Measurements from ENCODE around the gene BRINP1.

BRINP1 gene

DNA sequence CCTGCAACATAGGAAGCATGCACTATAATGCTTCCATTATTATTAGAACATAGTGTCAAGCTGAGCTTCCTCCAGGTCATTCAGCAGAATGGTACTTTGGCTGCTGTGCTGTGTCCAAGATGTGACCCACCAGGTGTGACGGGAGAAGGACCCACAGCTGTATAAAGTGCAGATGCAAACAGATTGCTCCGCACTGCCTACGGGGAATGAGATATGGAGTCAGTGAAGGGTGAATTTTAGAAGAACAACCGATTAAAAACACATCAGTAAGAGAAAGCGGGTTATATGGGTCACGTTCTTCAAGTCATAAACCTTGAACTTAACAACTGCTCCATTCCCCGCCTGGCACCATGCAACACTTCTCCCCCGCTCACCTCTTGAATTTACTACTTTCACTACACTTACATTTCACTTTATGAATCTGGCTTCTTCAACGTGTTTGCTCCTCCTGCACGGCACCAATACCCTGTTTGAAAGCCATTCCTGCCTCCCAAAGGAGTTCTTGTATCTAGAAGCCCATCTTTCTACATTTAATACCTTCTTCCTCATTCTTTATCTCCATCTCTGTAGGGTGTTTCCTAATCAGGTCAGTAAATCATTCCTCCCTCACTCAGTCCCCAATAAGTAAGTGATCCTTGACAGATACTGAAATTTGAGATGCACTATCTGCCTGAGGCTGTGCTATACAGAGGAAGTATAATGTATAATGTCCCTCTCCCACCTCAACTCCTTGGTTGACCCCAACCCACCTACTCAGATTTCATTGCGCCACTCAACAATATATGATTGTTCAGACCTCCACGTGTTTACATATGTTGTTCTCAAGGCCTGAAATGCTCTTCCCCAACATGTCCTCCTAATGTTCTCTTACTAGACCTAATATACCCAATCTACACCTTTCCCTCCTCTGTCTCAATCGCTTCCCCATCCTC, 25.9 kb downstream of the BRINP1 start:
- no peak for DNase-seq

DNA sequence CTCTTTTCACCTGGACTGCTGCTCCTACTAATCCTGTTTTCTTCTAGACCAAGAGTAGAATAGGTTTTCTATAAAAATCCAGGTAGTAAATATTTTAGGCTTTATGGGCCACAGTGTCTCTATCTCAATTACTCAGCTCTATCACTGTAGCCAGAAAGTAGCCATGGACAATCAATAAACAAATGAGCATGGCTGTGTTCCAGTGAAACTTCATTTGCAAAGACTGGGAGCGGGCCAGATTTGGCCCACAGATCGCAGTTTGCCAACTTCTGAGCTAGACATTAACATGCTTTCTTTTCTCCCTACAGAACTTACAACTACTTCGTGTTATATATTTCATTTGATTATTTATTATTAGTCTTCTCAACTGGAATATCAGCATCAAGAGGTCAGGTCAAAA, 30.2 kb downstream of the BRINP1 start:
- no peak for DNase-seq

DNA sequence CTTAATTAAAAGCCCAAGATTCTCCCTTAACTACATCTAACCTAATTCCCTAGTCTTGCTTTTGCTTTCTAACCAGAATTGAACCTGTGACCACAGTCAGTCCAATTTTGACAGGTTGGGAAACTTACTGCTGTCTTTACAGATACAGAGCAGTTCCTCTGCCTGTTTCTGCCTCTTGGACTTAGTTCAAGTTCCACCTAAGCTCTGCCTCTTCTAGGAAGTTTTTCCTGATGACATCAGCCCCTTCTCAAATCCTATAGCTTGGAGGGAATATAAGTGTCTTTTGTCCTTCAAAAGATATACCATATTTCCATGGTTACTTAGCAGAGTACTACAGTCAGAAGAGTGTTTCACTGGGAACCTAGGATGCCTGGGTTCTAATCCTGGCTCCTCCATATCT, 31.7 kb downstream of the BRINP1 start:
- DNase-seq, result no peak

GRCh38 chr9:119334745-119335144, 34.5 kb downstream of the BRINP1 start:
- DNase-seq, result no peak

- DNase-seq, result no peak
These were observed 35.6 kb downstream of the BRINP1 start for GRCh38 chr9:119333507-119334229.

DNA sequence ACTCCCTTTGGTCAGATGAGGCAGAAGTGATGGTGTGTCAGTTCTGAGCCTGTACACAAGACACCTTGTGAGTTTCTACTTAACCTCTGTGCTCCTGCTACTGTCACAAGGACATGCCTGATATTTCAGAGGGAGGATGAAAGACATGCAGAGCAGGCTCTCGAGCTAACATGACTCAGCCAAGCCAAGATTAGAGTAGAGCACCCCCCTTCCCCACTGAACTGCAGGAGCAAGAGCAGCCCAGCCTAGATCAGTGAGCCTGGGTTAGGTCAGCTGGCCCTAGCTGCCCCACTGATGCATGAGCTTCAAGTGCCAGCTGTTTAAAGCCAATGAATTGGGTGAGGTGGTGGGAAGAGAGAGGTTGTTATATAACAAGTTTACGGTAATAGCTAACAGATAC, 36.7 kb downstream of the BRINP1 start:
- no peak for DNase-seq

DNA sequence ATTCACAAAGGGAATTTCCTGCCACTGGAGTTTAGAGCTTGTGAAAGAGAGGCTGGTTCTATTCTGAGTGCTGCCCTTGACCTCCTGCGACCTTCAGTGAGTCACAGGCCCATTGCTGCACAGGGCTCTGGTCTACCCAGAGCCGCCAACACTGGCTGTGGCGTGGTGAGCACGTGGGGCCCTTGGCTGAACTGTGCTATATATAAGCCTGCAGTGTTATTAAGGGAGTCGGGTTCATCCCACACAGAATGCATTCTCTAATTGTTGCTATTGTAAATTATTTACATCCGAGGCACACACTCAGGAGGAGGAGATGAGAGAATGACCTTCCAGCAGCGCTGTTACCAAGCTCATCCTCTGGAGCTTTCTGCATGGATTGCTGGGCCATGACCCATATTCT, 47.1 kb downstream of the BRINP1 start:
- DNase-seq, result peak; percentile 20

GRCh38 chr9:119318371-119318770, 50.9 kb downstream of the BRINP1 start:
- DNase-seq, result no peak

- no peak for DNase-seq
These were observed 55.4 kb downstream of the BRINP1 start for GRCh38 chr9:119313846-119314245.

DNA sequence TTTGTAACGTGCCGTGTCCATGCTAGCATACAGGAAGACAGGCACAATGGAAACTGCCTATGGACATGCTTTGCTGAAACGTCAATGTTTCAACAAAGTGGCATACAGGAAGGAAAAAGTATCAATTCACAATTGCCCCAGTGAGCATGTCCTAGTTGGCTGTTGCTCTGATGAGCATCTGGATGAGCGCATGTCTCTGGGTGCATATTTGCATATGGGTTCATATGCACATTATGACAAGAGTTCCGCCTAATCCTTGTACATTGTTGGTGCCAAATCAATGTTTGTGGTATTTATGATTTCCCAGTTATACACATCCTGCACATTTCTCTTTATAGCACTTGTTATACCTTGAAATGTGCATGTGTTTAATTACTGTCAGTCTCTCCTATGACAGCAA, 58.5 kb downstream of the BRINP1 start:
- DNase-seq, result no peak

DNA sequence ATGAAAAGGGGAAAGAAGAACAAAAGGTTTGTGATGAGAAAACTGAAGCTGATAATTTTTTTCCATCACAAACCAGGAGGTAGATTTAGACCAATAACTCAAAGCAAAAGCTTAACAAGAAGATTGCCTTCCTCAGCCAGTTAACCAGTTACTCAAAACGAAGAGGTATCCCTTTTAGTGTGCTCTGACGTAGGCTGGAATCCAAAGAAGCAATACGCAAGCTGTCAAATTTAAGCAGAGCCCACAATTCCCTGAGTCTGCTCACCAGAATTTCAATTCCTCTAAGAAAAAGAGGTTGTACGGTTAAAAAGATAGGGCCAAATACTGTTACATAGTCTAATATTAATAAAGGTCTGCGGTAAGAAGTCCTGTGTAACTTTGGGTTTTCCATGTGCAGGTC, 61.8 kb downstream of the BRINP1 start:
- DNase-seq, result no peak

DNA sequence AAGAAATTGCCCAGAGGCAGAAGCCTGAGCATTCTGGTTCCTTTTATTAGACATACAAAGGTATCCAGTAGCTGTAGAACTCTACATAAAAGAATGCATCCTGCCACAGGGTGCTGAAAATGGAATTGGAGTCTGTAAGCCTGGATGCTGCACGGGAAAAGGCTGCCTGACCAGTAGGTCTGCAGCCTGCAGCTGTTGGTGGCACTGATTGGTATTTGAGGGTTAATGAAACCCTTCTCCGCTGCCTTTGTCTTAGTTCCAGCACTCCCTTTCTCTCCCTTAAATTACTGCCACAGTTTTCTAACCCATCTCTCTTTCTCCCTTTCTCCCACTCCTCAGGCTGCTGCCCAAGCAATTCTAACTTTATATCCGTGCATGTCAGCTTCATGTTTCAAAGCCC, 64.7 kb downstream of the BRINP1 start:
- no peak for DNase-seq

DNA sequence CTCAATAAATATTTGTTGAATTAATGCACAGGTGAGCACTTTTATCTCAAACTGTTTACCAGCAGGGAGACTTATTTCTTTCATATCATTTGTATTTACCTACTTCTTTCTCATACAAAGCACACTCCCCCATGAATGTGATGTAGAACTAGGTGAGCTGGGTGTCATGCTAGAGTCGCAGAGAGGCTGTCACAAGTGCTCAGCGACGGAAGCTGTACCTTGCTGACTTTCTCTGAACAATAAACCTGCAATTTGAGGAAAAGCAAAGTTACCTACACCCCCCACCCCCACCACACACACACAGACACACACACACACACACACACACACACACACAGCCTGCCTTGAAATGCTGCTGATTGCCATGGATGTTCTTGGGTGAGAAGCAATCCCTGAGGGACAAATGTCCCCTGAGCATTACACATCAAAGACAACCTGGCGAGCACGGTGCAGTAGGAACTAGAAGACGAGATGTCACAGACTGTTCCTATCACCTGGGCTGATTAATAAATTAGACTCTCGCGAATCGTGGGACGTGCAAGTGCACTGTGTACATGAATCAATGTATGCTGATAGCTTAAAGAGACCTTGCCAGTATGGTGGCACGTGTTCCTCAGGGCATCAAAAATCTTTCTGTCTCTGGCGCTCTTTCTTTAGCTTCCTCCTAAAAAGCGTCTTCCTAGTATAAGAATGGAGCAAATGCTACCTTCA, 66.1 kb downstream of the BRINP1 start:
- no peak for DNase-seq

DNA sequence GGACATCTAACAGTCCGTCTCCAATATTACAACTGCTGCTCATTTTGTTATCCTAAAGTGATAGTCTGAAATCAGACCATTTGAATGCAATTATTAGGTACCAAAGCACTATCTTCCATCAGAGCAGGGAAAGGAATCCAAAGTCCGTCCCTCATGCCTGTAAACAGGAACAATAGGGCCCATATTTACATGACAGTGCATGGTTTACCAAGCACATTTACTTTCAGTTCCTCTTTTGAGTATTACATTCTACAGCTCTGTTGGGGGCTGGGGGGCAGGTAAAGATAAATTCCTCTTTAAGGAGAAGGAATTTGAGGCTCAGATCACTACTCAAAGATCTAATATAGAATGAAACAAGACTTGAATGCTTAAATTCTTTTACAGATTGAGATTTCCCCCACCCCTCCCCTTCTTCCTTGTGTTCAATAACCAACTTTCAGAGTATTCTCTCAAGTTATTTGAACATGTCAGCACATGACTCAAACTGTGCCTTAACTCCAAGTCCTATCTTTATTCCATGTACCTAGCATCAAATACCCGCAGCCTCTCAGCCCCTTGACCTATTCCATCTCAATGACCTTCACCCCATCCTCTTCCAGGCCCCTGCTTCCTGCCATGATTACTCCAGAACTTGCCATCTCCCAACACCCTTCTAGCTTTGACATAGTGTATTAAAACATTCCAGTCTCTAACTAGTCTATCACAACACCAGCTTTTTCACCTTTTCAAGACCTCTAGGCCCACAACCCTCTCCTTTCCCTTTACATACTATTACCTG, 71.0 kb downstream of the BRINP1 start:
- no peak for DNase-seq

- no peak for DNase-seq
These were observed 77.7 kb downstream of the BRINP1 start for GRCh38 chr9:119291554-119291953.

DNA sequence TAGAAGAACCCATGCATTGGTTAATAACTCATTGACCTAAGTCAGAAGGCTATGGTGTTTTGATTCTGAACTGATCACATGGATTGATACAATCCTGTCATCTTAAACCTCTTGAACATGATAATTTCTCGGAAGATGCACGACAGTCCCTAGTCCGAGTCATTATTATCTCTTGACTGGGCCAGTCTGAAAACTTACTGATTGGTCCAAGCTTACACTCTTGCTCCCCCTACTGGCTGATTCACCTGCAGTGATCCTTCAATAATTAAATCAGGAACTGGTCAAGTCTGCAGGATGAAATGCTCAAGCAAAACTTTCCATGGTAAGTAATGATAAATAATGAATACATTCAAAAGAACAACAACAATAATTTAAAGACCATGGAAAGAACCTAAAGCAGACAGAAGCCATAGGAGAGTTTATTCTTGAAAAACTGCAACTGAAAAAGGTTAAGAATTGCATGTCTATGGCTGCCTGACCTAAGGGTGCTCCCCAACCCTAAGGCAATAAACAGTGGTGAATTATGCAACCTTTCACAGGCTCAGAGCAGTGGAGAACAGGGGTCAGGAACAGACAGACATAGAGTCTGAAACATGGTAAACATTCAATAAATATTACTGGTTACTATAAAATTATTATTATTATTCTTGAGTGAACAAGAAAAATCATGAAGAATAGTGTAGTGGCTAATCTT, 79.3 kb downstream of the BRINP1 start:
- DNase-seq, result peak; percentile 56

GRCh38 chr9:119284587-119285337, 84.5 kb downstream of the BRINP1 start:
- no peak for DNase-seq

DNA sequence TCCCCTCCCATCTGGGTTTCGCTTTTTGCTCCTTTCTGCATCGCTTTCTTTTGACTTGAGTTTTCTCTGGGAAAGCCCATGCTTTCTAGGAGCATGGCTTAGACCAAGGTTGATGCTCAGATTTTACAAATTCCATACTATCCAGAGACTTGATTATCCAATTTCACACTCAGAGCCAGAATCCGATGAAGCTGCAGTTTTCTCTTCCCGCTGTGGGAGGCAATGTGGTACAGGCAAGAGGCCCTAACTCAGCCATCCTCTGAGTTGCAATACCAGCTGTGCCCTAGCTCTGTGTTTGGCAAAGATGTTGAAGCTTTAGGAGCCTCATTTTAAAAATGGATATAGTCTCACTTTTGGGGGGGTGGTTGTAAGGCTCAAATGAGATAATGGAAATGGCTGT, 85.1 kb downstream of the BRINP1 start:
- no peak for DNase-seq

GRCh38 chr9:119283078-119283794, 86.0 kb downstream of the BRINP1 start:
- peak; percentile 25 for DNase-seq

DNA sequence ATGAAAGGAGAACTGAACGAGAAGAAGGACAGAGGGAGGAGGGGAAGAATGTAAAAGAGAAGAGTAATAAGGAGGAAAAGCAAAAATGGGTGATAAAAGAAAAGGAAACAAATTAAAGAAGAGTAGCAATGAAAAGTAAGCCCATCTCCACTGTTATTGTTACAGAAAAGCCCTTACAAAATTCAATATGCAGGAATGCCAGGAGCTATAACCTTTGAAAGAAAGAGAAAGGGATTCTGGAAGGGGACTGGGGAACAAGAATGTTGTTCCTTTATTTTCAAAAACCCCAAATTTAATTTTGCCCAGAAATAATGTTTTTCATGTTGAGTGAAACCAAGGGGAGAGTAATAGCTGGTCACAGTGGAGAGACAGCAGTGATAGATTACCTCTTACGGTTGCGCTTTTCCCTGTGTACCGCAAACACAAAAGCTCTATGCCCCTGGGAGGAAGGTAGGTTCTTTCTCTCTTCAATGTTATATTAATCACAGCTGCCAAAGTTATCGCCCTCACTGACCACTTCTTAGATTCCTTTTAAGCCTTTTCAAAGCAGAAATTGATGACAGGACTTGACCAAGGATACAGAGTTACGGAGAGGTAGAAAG, 86.7 kb downstream of the BRINP1 start:
- no peak for DNase-seq

All from femur (tissue), 1 donor.